Heart right ventricle (tissue), 16 donors: ENCODE results near the gene TTC1. TPM values are rescaled to one million over a fixed set of nuclear protein-coding genes. Genes with fewer than 3 reads are reported as not detected.

Experiments used
- ATAC-seq, 8 donors: fragments of 200-7000 bp; cut with Tn5 transposase; one replicate each; pipeline ENCODE4 v1.9.1; 2020; ENCODE audit warnings: mild to moderate bottlenecking in 8 of 8, moderate library complexity in 8 of 8, moderate number of reproducible peaks in 1 of 8
- DNase-seq, 2 donors: peaks; one replicate each; pipeline ENCODE4 v3.0.0-alpha.2; 2020
- H3K27ac ChIP-seq, 10 donors: fragments of 200-600 bp; sonication (generic) in 2 of 10; one replicate each; pipeline versions ENCODE4 v1.5.0 to v1.8.0; 2020 to 2022; ENCODE audit warnings: mild to moderate bottlenecking in 3 of 10
- H3K27me3 ChIP-seq, 7 donors: fragments of 200-600 bp; one replicate each; pipeline ENCODE4 v1.8.0; 2021 to 2022; ENCODE audit warnings: mild to moderate bottlenecking in 2 of 7
- H3K36me3 ChIP-seq, 9 donors: fragments of 200-600 bp; sonication (generic) in 1 of 9; one replicate each; pipeline versions ENCODE4 v1.5.0 to v1.8.0; 2020 to 2022; ENCODE audit warnings: mild to moderate bottlenecking in 2 of 9
- H3K4me1 ChIP-seq, 9 donors: fragments of 200-600 bp; sonication (generic) in 1 of 9; one replicate each; pipeline versions ENCODE4 v1.5.0 to v1.8.0; 2020 to 2022; ENCODE audit warnings: mild to moderate bottlenecking in 4 of 9
- H3K4me3 ChIP-seq, 10 donors: fragments of 200-600 bp; sonication (generic) in 2 of 10; one replicate each; pipeline versions ENCODE4 v1.5.0 to v1.8.0; 2020 to 2022; ENCODE audit warnings: mild to moderate bottlenecking in 7 of 10, moderate library complexity in 2 of 10
- H3K9me3 ChIP-seq, 11 donors: fragments of 200-600 bp in 10 of 11; sonication (generic) in 2 of 11; one replicate each; pipeline versions ENCODE4 v1.5.0 to v1.8.0; 2013 to 2022; ENCODE audit warnings: mild to moderate bottlenecking in 2 of 11, control low read depth in 1 of 11, moderate library complexity in 1 of 11
- CTCF ChIP-seq, 9 donors: fragments of 200-600 bp; sonication (generic) in 2 of 9; IDR thresholded peaks; one replicate each; pipeline versions ENCODE4 v1.5.0 to v1.8.0; 2021 to 2022; ENCODE audit warnings: antibody characterized with exemption in 9 of 9, mild to moderate bottlenecking in 5 of 9, moderate library complexity in 1 of 9
- WGBS, 2 donors: extraction: QIAGEN DNeasy Blood & Tissue Kit; methylation state at CpG; one replicate each; pipeline ENCODE4 v1.1.7; 2013; ENCODE audit warnings: inconsistent platforms in 1 of 2; 5-methylcytosine and 5-hydroxymethylcytosine counted together
- intact Hi-C, 10 donors: fragments of 100-400 bp; cut with DNase I; formaldehyde crosslinking; loops; one replicate each; pipeline versions ENCODE4 v1.11.1 to v1.14.2; 2022
- polyA plus RNA-seq, 2 donors: library from polyadenylated mRNA; stranded (reverse); fragments of 200-250 nt; gene quantifications; one replicate each; pipeline ENCODE4 v1.2.3, GENCODE V29; 2013
- total RNA-seq, 10 donors: library from RNA; stranded (reverse); fragmentation: NEBNext Ultra II Directional in 3 of 10; extraction: Animal tissue kit (Norgen Biotek cat#: 25700) in 3 of 10; gene quantifications; one replicate each; pipeline versions ENCODE4 v1.2.1 to v1.2.4, GENCODE V29; 2021 to 2023
- donor health status: Arrhythmogenic right ventricular cardiomyopathy.
- donor health status: ischemic (EF 13 %, LVEDD 7.1; RV severe dilation, severe dysfunction).
- donor health status: healthy with polysubstance abuse.
- donor health status: DM: no; HTN: yes; CAD: no.
- donor health status: DM: no; HTN: no; CAD: no.
- donor health status: ischemic (EF 25% LVEDD 6.9; RV normal size, moderate dysfunction).
- donor health status: ischemic (EF 25% LVEDD 5.7; RV mildly dilated, moderate dysfunction).
- donor health status: healthy.
- donor health status: DM: yes; HTN: yes; CAD: no.
- donor health status: Ischemic cardiomyopathy.
- donor health status: ischemic (EF 35%, LVEDD 5.7; RV mildly dilated, moderate dysfunction).
- donor health status: nonischemic (EF 11% LVEDD 7.7; RV severe dilation, severe dysfunction).
- donor health status: DM: yes; HTN: yes; CAD: no.
- donor health status: PGD.
- donor health status: ischemic (EF 29% LVEDD 5.4; RV normal size, mild dysfunction).
- donor health status: nonischemic (EF 23%, LVEDD 6.1; RV moderate dilation, normal function).

Gene TTC1
- total and polyA plus RNA-seq, 12 donors, result 52.0 to 125 (median 82.3) TPM

GRCh38 chr5:159982421-159983173 is 26.3 kb upstream of the TTC1 start:
- Histone ChIP-seq H3K36me3 (no peaks in the 10 kb centered on the region), H3K9me3 (no peaks in the 10 kb centered on the region), H3K27me3 (peaks cover 0 to 22% (median 9%) of the 10 kb centered on the region in 7 donors), H3K4me1 (peaks cover 0 to 9% (median 0%) of the 10 kb centered on the region in 9 donors), H3K4me3 (no peak overlapping the region), H3K27ac (no peak overlapping the region)
- ATAC-seq (no peak), DNase-seq (no peak)
- intact Hi-C loops, result loop anchor here in 8 of 10 donors (5.0 to 10.0 kb wide), 6 partner anchors 468 to 698 kb away; partner anchors contain the start of gene IL12B (in 3 of the 8)
- TF ChIP-seq CTCF (IDR thresholded peaks at IDR 0.05), result no peak
- WGBS, 2 donors, result 87 to 92% methylated on average over 8 of the region's 8 CpGs

- no peaks in the 10 kb centered on the region for H3K36me3 ChIP-seq
- peaks cover 0 to 10% (median 0%) of the 10 kb centered on the region in 9 donors for H3K4me1 ChIP-seq
- H3K9me3 ChIP-seq, result no peaks in the 10 kb centered on the region
- H3K27me3 ChIP-seq, result peaks cover 0 to 46% (median 22%) of the 10 kb centered on the region in 7 donors
- intact Hi-C loops, result loop anchor here (1.0 to 10.0 kb wide), 12 partner anchors 472 to 702 kb away; partner anchors contain the start of gene IL12B (in 3 of the 10)
- peak; percentile 66 to 74 for DNase-seq
- WGBS, 2 donors, result 1 to 2% methylated on average over 50 of the region's 50 CpGs
- H3K4me3 ChIP-seq, result peak overlapping the region; percentile 17 to 54 (median 48)
- ATAC-seq, result peak; percentile 86 to 96 (median 92)
- H3K27ac ChIP-seq, result no peak overlapping the region
- peak; percentile 47 to 84 (median 70) for TF ChIP-seq CTCF (IDR thresholded peaks at IDR 0.05)
These were observed 21.8 kb upstream of the TTC1 start for GRCh38 chr5:159987031-159987674.

- peaks cover 0 to 10% (median 0%) of the 10 kb centered on the region in 9 donors for H3K4me1 ChIP-seq
- H3K27ac ChIP-seq, result no peak overlapping the region
- H3K27me3 ChIP-seq, result peaks cover 0 to 46% (median 22%) of the 10 kb centered on the region in 7 donors
- peaks cover 0 to 21% (median 8%) of the 10 kb centered on the region in 11 donors for H3K9me3 ChIP-seq
- intact Hi-C loops, result no loop called here
- H3K36me3 ChIP-seq, result no peaks in the 10 kb centered on the region
- DNase-seq, result no peak
- no peak overlapping the region for H3K4me3 ChIP-seq
- 81 to 83% methylated on average over 2 of the region's 2 CpGs for WGBS, 2 donors
- ATAC-seq, result no peak
- TF ChIP-seq CTCF (IDR thresholded peaks at IDR 0.05), result peak in 1 of 9 donors; percentile 9
These were observed 18.4 kb upstream of the TTC1 start for GRCh38 chr5:159990506-159990905.

- Histone ChIP-seq H3K4me1 (peaks cover 0 to 1% (median 0%) of the 10 kb centered on the region in 9 donors), H3K9me3 (peaks cover 0 to 21% (median 8%) of the 10 kb centered on the region in 11 donors), H3K27me3 (peaks cover 0 to 31% (median 13%) of the 10 kb centered on the region in 7 donors), H3K27ac (no peak overlapping the region), H3K36me3 (no peaks in the 10 kb centered on the region), H3K4me3 (no peak overlapping the region)
- 93% methylated on average over 1 of the region's 1 CpG for WGBS, 2 donors
- intact Hi-C loops, result no loop called here
- DNase-seq (no peak), ATAC-seq (no peak)
- no peak for TF ChIP-seq CTCF (IDR thresholded peaks at IDR 0.05)
These were observed 16.4 kb upstream of the TTC1 start for GRCh38 chr5:159992566-159992965.
